ENCODE results near the gene SPATA9. TPM values are rescaled to one million over a fixed set of nuclear protein-coding genes. Genes with fewer than 3 reads are reported as not detected.

SPATA9 gene
- total RNA-seq, 1 donor from 2014 or later: not detected

DNA sequence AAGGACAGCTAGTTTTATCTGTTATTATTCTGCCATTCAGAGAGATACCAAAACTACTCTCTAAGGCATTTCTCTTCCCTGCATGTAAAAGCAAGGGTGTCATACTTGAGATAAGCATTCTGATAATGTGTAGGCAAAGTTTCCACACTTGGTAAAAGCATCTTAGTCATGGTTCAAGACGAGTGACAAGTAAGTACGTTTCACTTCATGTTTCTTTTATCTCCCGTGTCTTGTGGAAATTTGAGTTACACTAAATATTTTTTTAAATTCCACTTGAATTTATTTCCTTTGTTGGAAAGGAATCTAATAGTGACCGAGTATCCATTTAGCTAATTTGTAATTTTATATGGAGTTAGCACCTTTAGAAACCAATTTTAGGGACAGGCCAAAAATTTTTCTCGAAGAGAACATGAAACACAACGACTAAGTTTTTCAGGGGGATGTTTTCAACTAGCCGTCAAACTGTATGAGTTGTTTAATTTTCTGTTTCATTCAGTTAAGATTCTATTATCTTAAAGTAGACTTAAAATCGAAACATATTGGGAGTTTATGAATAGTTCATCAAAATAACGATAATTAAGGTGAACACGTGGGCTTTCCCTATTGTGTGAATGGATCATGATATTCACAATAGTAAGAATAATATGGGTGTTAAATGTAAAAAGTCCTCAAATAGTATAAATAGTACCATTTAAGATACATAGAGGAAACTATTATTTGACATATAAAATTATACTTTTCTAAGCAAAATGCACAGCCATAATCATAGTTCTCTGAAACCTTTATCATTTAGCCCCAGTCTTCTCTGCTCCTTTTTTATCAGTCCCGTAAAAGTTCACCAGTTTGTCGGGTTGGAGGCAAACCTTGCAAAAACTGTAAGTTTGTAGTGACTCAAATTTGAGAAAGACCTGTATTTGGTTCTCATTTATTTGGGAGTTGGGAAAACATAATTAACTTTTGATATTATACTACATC, 34.6 kb downstream of the SPATA9 start:
- intact Hi-C loops (cut with micrococcal nuclease): loop anchor here (2.0 to 5.0 kb wide), 8 partner anchors 57 to 1014 kb away; partner anchors contain the start of genes CAST, ELL2 and RHOBTB3

DNA sequence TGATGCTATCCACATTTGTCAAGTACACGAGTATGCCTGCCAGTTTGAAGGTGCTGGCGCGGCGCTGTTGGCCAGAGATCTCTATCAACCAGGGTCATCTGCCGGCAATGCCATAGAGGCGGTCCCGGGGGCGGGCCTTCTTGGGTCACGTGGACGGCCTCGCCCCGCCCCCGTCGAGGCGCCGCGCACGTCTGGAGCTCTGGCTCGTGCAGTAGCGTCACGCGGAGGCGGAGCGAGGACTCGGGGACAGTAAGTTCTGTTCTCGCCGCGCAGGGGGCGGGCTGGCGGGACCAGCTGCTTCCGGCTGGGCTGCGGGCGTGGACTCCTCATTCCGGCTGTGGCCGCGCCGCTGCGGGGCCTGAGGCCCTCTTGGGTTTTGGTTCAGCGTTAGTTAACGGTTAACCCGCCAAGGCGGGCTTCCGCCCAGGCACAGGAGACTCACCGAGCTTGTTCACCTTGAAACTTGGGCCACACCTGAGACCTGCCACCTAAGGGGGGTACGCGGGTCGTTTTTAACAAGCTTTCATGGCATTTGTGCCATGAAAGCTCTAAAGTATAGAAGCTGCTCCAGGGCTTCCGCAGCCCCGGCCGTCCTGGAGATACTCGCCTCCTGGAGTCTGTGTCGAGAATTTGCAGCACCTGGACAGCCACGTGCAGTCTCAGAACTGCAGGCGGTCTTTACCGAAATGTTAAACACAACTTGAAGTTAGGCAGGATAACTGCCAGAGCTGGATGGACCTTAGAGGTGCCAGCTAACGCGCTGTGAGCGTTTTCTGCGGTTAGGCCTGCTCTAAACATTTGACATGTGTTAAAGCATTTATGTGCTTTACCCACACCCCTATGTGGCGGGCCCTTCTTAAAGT, 36.0 kb downstream of the SPATA9 start, which contains the start of gene RFESD:
Gene RFESD (plus strand): TSS at position 209 of the 863 bp plus-strand sequence. CDS start 5,495 bp downstream, outside the sequence.
- intact Hi-C loops (cut with micrococcal nuclease): loop anchor here (1.0 to 5.0 kb wide), 11 partner anchors 14 to 1016 kb away; partner anchors contain the start of genes CAST, ELL2, RHOBTB3 and SKIC3

DNA sequence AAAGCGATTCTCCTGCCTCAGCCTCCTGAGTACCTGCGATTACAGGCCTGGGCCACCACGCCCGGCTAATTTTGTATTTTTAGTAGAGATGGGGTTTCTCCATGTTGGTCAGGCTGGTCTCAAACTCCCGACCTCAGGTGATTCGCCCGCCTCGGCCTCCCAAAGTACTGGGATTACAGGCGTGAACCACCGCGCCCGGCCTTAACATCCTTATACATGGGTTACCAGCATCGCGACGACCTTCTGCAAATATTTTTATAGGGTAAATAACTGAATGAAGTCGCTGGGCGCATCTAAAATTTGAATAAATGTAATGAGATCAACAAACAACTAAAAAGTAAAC, 36.6 kb downstream of the SPATA9 start:
- intact Hi-C loops (cut with micrococcal nuclease): loop anchor here (1.0 to 5.0 kb wide), 11 partner anchors 14 to 1016 kb away; partner anchors contain the start of genes CAST, ELL2, RHOBTB3 and SKIC3

DNA sequence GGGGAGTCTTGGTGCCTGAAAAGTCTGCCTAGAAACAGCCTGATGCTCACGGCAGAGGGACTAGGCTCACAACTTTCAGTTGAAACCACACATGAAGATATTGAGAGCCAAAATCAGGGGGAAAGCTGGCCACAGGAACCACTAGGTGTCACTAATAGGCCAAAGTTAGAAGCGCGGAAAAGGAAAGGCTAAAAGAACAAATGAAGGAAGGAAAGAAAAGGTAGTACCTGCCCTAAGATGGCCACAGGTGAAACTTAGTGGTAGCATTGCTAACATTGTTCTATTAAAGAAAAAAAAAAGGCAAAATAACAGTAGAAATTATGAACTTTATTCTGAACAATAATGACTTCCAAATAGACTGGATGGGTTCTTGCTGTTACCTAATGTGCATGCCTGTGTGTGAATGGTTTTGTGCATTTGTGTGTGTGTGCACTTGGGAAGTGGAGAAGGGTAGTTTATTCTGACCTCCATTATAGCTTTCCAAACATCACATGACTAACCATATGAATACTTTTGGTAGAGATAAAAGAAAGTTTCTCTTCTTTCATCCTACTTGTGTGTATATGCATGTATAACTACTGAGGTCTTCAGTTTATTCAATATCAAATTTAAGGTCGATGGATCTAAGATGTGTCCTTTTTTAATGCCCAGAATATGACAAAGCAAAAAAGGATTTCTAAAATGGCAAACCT, 38.3 kb downstream of the SPATA9 start:
- intact Hi-C loops (cut with micrococcal nuclease): loop anchor here (1.0 to 5.0 kb wide), 9 partner anchors 20 to 1018 kb away; partner anchors contain the start of genes CAST and RHOBTB3

DNA sequence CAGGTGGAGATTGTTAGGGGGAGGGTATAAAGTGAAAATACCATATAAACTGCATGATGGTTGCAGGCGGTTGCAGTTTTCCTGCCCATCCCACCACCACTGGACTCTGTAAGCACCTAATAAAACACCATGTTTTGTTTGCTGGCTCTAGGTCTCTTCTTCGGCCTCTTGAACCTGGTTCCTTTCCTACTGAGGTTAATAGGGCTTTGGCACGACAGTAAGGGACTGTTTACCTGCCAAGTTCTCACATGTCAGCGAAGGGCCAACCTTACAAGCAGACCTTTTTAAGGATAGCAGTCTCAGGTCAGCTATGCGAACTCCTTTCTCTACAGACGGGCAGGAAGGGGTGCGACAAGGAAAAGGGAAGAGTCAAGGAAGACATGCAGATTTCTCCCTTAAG, 39.6 kb downstream of the SPATA9 start:
- intact Hi-C loops (cut with micrococcal nuclease): no loop called here

DNA sequence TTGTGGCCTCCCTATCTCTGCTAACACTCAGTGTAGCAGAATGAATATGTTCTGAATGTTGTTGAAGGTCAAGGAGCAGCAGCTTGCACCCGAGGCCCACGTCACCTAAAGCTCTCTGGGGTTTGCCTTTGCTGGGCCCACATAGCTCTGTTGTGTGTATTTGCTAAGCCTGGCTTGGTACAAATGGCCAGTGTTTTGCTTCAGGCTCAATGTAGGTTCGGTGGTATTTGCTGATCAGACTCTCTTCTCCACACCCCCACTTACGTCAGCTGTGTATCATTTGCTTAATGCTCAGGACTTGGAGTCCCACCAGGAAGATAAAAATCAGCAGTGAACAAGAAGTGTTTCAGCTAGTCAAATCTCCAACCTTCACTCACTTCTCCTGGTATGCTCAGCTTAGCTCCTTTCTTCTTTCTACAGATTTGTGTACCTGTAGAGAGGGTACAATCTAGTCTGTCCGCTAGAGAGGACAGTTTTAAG, 41.0 kb downstream of the SPATA9 start:
- intact Hi-C loops (cut with micrococcal nuclease): no loop called here

DNA sequence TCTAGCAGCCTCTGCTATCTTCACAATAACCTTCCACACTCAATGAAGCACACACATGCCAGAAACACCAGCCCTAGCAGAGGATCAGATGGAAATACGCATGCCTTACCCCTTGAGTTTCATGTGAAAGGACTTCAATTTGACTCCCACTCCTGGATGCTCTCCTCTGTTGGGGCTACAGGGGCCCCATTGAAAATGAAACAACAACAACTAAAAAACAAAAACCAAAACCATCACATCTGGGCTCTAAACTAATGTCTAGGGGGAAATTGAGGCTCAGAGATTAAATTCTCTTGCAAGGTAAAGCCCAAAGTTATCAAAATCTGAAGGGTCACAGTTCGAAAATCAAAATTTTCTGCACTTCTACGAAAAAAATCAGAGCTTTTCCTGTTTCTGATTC, 44.2 kb downstream of the SPATA9 start:
- intact Hi-C loops (cut with micrococcal nuclease): no loop called here

DNA sequence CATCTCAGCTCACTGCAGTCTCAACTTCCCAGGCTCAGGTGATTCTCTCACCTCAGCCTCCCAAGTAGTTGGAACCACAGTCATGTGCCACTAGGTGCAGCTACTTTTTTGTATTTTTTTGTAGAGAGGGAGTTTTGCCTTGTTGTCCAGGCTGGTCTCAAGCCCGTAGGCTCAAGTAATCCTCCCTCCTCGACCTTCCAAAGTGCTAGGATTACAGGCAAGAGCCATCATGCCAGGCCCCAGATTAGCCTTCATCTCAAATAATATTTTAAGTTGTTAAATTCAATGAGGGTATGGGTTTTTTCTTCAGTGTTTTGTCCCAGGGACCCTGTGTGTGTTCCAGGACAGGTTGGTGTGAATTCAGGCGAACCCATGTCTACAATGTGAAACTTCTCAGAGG, 48.7 kb downstream of the SPATA9 start:
- intact Hi-C loops (cut with micrococcal nuclease): no loop called here

DNA sequence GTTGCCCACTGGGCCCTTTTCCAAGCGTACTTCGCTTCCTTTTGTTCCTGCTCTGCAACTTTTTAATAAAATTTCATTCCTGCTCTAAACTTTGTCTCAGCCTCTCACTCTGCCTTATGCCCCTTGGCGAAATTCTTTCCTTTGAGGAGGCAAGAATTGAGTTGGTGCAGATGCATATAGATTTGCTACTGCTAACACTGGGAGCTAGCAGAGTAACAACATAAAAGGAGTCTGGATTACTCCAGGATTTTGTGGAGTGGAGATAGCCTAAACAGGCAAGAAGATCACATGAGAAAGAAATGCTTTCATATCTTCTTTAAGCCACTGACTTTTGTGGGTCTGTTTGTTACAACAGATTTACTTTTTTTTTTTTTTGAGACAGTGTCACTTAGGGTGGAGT, 49.1 kb downstream of the SPATA9 start:
- intact Hi-C loops (cut with micrococcal nuclease): no loop called here

DNA sequence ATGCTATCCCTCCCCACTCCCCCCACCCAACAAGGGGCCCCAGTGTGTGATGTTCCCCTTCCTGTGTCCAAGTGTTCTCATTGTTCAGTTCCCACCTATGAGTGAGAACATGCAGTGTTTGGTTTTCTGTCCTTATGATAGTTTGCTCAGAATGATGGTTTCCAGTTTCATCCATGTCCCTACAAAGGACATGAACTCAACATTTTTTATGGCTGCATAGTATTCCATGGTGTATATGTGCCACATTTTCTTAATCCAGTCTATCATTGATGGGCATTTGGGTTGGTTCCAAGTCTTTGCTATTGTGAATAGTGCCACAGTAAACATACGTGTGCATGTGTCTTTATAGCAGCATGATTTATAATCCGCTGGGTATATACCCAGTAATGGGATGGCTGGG, 49.8 kb downstream of the SPATA9 start:
- intact Hi-C loops (cut with micrococcal nuclease): loop anchor here (1.0 kb wide), 3 partner anchors 13 to 79 kb away; partner anchors contain the start of genes GPR150, RFESD and SKIC3

DNA sequence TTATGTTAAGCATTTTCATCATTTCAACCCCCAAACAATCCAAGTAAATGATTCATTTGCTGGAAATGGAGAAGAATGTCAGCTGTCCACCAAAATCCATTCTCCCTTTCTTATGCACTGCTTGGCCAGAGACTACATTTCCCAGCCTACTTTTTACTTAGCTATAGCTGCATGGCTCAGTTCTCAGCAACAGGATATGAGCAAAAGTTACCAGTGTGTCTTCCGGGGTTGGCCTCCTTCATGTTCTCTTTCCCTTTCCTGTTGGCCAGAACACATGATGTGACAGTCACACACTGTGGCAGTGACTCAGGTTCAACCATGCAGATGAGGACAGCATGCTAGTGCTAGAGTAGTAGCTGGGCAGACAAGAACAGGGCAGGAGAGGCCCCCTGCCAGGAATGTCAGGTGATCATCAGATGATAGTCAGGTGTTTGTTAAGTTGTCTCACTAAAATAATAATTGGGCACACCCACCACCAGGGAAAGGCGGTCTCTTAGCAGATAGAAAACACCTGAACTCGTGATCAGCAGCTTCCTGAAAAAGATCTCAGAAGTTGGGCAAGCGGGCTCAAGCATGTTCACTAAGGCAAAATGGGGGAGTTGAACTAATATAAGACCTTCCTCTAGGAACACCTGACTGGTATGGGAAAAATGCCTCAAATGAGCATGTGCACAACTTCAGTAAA, 50.7 kb downstream of the SPATA9 start:
- intact Hi-C loops (cut with micrococcal nuclease): loop anchor here (1.0 kb wide), 3 partner anchors 12 to 78 kb away; partner anchors contain the start of genes GPR150, RFESD and SKIC3

DNA sequence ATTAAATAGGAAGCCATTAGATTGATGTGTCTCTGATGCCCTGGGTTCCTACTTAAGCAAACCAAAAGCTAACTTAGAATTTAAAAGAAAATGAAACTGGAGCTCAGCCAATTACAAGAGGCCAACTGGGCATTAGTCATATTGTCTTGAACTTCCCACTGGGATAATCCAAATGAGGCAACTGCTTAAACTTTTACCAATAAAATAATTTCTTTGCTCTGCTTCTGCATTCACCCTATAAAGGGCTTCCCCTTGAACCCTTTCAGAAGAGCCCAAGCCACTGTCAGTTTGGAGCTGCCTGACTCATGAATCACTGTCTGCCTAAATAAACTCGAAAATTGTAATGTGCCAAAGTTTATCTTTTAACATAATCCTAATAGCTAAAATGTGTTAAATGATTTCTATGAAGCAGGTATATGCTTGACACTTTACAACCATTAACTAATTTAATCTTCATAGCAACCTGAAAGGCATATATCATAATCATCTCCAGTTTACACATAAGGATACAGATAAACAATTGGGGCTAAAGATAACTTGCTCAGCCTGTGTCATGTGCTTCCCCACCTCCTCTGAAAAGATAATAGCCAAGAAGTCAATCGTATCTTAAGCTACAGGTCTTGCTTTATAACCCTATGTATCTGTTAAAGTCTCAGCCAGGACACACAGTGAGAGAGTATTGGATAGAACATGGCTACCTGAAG, 51.4 kb downstream of the SPATA9 start:
- intact Hi-C loops (cut with micrococcal nuclease): no loop called here

DNA sequence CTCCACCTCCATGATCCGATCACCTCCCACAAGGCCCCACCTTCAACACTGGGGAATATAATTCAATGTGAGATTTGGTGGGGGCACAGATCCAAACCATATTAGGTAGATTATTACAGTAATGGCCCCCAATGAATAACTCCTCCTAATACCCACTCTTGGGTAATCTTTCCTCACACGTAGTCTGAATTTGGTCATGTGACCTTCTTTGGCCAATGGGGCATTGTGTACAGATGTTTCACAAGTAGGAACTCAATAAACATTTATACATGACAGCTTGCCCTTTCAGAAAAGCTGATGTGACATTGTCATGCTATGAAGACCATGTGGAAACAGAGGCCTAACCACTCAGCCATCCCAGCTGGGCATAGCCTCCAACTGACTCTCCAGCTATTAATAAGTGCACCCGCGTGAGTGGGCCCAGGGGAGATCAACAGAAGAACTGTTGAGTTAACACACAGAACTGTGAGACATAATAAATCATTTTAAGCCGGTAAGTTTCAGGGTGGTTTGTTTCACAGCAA, 52.3 kb downstream of the SPATA9 start:
- intact Hi-C loops (cut with micrococcal nuclease): no loop called here

DNA sequence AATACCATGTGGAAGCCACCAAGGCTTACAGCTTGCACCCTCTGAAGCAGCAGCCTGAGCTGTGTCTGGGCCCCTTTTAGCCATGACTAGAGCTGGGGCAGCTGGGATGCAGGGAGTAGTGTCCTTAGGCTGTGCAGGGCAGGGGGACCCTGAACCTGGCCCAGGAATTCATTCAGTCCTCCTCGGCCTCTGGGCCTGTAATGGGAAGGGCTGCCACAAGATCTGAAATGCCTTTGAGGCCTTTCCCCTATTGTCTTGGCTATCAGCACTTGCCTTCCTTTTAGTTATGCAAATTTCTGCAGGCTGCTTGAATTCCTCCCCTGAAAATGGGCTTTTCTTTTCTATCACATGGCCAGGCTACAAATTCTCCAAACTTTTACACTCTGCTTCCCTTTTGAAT, 53.9 kb downstream of the SPATA9 start:
- intact Hi-C loops (cut with micrococcal nuclease): no loop called here

DNA sequence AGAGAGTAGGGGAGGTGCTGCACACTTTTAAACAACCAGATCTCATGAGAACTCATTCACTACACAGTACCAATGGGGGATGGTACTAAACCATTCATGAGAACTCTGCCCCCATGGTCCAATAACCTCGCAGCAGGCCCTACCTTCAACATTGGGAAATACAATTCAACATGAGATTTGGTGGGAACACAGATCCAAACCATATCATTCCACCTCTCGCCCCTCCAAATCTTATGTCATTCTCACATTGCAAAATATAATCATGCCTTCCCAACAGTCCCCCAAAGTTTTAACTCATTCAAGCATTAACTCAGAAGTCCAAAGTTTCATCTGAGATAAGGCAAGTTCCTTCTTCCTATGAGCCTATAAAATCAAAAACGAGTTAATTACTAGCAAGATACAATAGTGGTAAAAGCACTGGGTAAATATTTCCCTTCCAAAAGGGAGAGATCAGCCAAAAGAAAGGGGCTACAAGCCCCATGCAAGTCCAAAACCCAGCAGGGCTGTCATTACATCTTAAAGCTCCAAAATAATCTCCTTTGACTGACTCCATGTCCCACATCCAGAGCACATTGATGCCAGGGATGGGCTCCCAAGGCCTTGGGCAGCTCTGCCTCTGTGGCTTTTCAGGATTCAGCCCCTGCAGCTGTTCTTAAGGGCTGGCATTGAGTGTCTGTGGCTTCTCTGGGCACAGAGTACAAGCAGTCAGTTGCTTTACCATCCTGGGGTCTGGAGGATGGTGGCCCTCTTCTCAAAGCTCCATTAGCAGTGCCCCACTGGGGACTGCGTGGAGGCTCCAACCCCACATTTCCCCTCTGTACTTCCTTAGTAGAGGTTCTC, 54.6 kb downstream of the SPATA9 start:
- intact Hi-C loops (cut with micrococcal nuclease): no loop called here

DNA sequence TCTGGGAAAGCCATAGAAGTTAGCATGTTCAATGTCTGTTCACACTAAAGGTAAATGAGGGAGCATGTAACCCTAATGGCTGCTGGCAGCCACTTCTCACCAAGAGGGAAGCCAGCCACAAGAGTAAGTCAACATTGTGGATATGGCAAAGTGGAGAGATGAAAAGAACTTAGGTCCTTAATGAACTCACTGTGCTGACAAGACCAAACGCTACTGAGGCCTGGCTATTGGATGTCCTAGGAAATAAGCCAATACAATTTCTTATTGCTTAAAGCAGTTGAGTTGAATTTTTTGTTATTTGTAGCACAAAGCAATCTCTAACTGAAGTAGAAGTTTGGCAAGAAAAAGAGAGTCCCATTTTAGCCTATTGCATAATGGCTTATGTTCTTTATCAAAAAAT, 56.1 kb downstream of the SPATA9 start:
- intact Hi-C loops (cut with micrococcal nuclease): no loop called here

DNA sequence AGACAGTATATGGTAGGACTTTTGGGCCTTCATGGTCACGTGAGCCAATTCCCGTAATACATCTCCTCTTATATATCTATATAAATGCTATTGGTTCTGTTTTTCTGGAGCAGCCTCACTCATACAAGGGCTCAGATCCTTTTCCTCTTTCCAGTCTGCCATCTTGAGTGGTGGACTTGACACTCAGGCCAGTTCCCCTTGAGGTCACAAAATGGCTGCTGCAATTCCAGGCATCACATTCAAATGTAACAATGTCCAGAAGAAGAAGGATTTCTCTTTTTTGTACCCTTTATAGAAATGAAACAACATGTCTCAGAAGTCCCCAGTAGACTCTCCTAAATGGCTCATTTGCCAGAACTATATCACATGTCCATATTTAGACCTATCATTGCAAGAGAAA, 58.4 kb downstream of the SPATA9 start:
- intact Hi-C loops (cut with micrococcal nuclease): no loop called here

DNA sequence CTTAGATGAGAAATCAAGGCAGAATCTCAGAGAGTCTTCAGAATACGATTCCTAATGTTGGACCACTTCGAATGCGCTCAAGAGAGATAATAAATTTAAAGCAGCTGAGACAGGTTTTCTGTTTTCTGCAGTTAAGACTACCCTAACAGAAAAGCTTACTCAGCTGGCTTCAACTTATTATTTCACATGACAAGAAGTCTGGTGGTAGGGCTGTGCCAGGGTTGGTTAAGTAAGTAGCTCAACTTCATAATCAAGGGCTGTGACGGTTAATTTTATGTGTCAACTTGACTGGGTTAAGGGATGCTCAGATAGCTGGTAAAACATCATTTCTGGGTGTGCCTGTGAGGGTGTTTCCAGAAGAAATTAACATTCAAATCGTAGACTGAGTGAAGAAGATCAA, 59.1 kb downstream of the SPATA9 start:
- intact Hi-C loops (cut with micrococcal nuclease): no loop called here

Data from T-helper 2 cell treated with Interferon-gamma antibody and Interleukin-4, amounts not matched to agents 100 ng/mL and 5 ng/mL, for 36 hours (primary cell).